CD14-positive monocyte (primary cell): ENCODE results near the gene RAB7B. TPM values are rescaled to one million over a fixed set of nuclear protein-coding genes. Genes with fewer than 3 reads are reported as not detected.

Source experiments
- DNase-seq, 3 donors: peaks; one replicate each; pipeline ENCODE4 v3.0.0-alpha.2; 2011 to 2022
- H2AFZ ChIP-seq: 2 replicates; pipeline ENCODE4 v1.6.0; 2012; ENCODE audit warnings: mild to moderate bottlenecking, low read depth, low read length, inconsistent platforms; ENCODE audit not compliant: insufficient read depth, poor library complexity, severe bottlenecking
- H3K27ac ChIP-seq, 2 donors: 1 replicate in 1 of 2; 2 replicates in 1 of 2; pipeline ENCODE4 v1.5.1; 2012 to 2013; ENCODE audit warnings: low read length in 2 of 2, control low read depth in 1 of 2, inconsistent platforms in 1 of 2, low read depth in 1 of 2, mild to moderate bottlenecking in 1 of 2
- H3K27me3 ChIP-seq, 2 donors: one replicate each; pipeline versions ENCODE4 v1.6.0 to v1.6.1; 2011 to 2013; ENCODE audit warnings: low read length in 2 of 2; ENCODE audit not compliant: control insufficient read depth in 2 of 2, insufficient read depth in 2 of 2
- H3K36me3 ChIP-seq, 2 donors: replicated peaks in 1 of 2; 1 replicate in 1 of 2; 2 replicates in 1 of 2; pipeline versions ENCODE4 v1.5.1 to v1.6.1; 2012 to 2013; ENCODE audit warnings: low read length in 2 of 2, control low read depth in 1 of 2, inconsistent platforms in 1 of 2, mild to moderate bottlenecking in 1 of 2; ENCODE audit not compliant: insufficient read depth in 2 of 2, control insufficient read depth in 1 of 2
- H3K4me1 ChIP-seq, 2 donors: 1 replicate in 1 of 2; 2 replicates in 1 of 2; pipeline versions ENCODE4 v1.5.1 to v1.6.1; 2012 to 2013; ENCODE audit warnings: low read length in 2 of 2, control low read depth in 1 of 2, inconsistent platforms in 1 of 2, mild to moderate bottlenecking in 1 of 2, moderate library complexity in 1 of 2; ENCODE audit not compliant: insufficient read depth in 2 of 2, control insufficient read depth in 1 of 2
- H3K4me2 ChIP-seq: replicated peaks from 2 replicates; pipeline ENCODE3; 2012; ENCODE audit warnings: low read length, moderate library complexity, mild to moderate bottlenecking; ENCODE audit not compliant: poor library complexity, severe bottlenecking; ENCODE audit errors: extremely low read depth
- H3K4me3 ChIP-seq, 3 experiments: fragments of 200-600 bp in 1 of 3; sonication (generic) in 1 of 3; replicated peaks in 1 of 3; 1 replicate in 2 of 3; 2 replicates in 1 of 3; pipeline ENCODE4 v1.5.1; 2011 to 2013; ENCODE audit warnings: low read length in 3 of 3, mild to moderate bottlenecking in 3 of 3, control low read depth in 2 of 3, low read depth in 2 of 3, inconsistent platforms in 1 of 3, moderate library complexity in 1 of 3
- H3K79me2 ChIP-seq: 2 replicates; pipeline ENCODE4 v1.6.0; 2012; ENCODE audit warnings: mild to moderate bottlenecking, control low read depth, inconsistent platforms, low read length, moderate library complexity; ENCODE audit not compliant: insufficient read depth
- H3K9ac ChIP-seq: 2 replicates; pipeline ENCODE4 v1.6.0; 2017; ENCODE audit warnings: low read length, mild to moderate bottlenecking; ENCODE audit not compliant: insufficient read depth, poor library complexity, severe bottlenecking
- H3K9me3 ChIP-seq, 2 donors: replicated peaks in 1 of 2; 1 replicate in 1 of 2; 2 replicates in 1 of 2; pipeline versions ENCODE4 v1.5.1 to v1.6.1; 2012 to 2013; ENCODE audit warnings: low read length in 2 of 2, control low read depth in 1 of 2; ENCODE audit not compliant: control insufficient read depth in 1 of 2, insufficient read depth in 1 of 2
- H4K20me1 ChIP-seq: 2 replicates; pipeline ENCODE4 v1.6.0; 2012; ENCODE audit warnings: mild to moderate bottlenecking, low read length, control low read depth, moderate library complexity; ENCODE audit not compliant: insufficient read depth
- H3K27ac Mint-ChIP-seq, 7 donors: one replicate each; pipeline ENCODE4 v1.8.0; 2020; ENCODE audit warnings: mild to moderate bottlenecking in 7 of 7, mixed read lengths in 7 of 7, moderate library complexity in 6 of 7, inconsistent platforms in 2 of 7
- H3K27me3 Mint-ChIP-seq, 3 donors: one replicate each; pipeline ENCODE4 v1.8.0; 2021 to 2022; ENCODE audit warnings: low read depth in 3 of 3, mild to moderate bottlenecking in 3 of 3, mixed read lengths in 3 of 3, moderate library complexity in 3 of 3, inconsistent platforms in 1 of 3
- H3K36me3 Mint-ChIP-seq, 2 donors: one replicate each; pipeline ENCODE4 v1.8.0; 2020; ENCODE audit warnings: mixed read lengths in 2 of 2, inconsistent platforms in 1 of 2, mild to moderate bottlenecking in 1 of 2
- H3K4me1 Mint-ChIP-seq: one replicate; pipeline ENCODE4 v1.8.0; 2020; ENCODE audit warnings: mild to moderate bottlenecking, mixed read lengths
- H3K4me3 Mint-ChIP-seq, 2 donors: one replicate each; pipeline ENCODE4 v1.8.0; 2020; ENCODE audit warnings: mild to moderate bottlenecking in 2 of 2, mixed read lengths in 2 of 2, moderate library complexity in 1 of 2
- H3K9me3 Mint-ChIP-seq, 7 donors: one replicate each; pipeline ENCODE4 v1.8.0; 2020 to 2022; ENCODE audit warnings: mixed read lengths in 7 of 7, mild to moderate bottlenecking in 6 of 7, moderate library complexity in 6 of 7, inconsistent platforms in 2 of 7
- CTCF ChIP-seq: fragments of 200-600 bp; IDR thresholded peaks from one replicate; pipeline ENCODE4 v1.8.0; 2022; ENCODE audit warnings: antibody characterized with exemption, mild to moderate bottlenecking
- WGBS: methylation state at CpG from one replicate; pipeline ENCODE4 v1.1.5; 2013; ENCODE audit warnings: missing lambda C conversion rate; ENCODE audit not compliant: insufficient coverage; 5-methylcytosine and 5-hydroxymethylcytosine counted together
- intact Hi-C, 2 donors: fragments of 100-400 bp; cut with micrococcal nuclease; formaldehyde crosslinking; loops; one replicate each; pipeline versions ENCODE4 v1.15.0 to v1.15.1; 2023
- polyA plus RNA-seq, 3 donors: library from polyadenylated mRNA; depleted of rRNA in 1 of 3; unstranded in 2 of 3; stranded (reverse) in 1 of 3; fragments of 300-500 nt in 2 of 3; fragments of >200 nt in 1 of 3; fragmentation: Illumina TruSeq in 2 of 3; gene quantifications; 1 replicate in 2 of 3; 2 replicates in 1 of 3; pipeline ENCODE4 v1.2.3, GENCODE V29; 2012 to 2021

RAB7B gene
- polyA plus RNA-seq, 3 donors, result 0.41 to 0.52 (median 0.47) TPM

GRCh38 chr1:205955499-205955898, 47.7 kb downstream of the RAB7B start:
- no peaks in the 10 kb centered on the region for H4K20me1 ChIP-seq
- TF ChIP-seq CTCF, result no peak
- no peak overlapping the region for H2AFZ ChIP-seq
- no peaks in the 10 kb centered on the region for H3K79me2 ChIP-seq
- Mint-ChIP-seq H3K9me3 (no peaks in the 10 kb centered on the region), H3K4me3 (no peak overlapping the region), H3K27ac (no peak overlapping the region), H3K4me1 (peaks cover 18% of the 10 kb centered on the region), H3K36me3 (no peaks in the 10 kb centered on the region), H3K27me3 (peaks cover 10 to 11% (median 10%) of the 10 kb centered on the region in 3 donors)
- no CpG with 5 or more reads among the region's 1 CpG for WGBS
- H3K4me2 ChIP-seq, result no peak overlapping the region
- no peak overlapping the region for H3K4me3 ChIP-seq
- no peak overlapping the region for H3K9ac ChIP-seq
- peaks cover 9 to 19% of the 10 kb centered on the region in 2 donors for H3K4me1 ChIP-seq
- DNase-seq, result no peak
- no peak overlapping the region for H3K27ac ChIP-seq
- no peaks in the 10 kb centered on the region for H3K9me3 ChIP-seq
- no peaks in the 10 kb centered on the region for H3K36me3 ChIP-seq
- H3K27me3 ChIP-seq, result no peaks in the 10 kb centered on the region
- intact Hi-C loops, result no loop called here

GRCh38 chr1:205954819-205955404, 48.3 kb downstream of the RAB7B start:
- Mint-ChIP-seq H3K4me3 (peak overlapping the region in 1 of 2 donors; percentile 46), H3K27ac (no peak overlapping the region)
- no peaks in the 10 kb centered on the region for H3K27me3 ChIP-seq

More at GRCh38 chr1:205954819-205955404, 48.3 kb downstream of the RAB7B start:
- Histone ChIP-seq H3K27ac (no peak overlapping the region), H3K9ac (no peak overlapping the region), H3K4me3 (no peak overlapping the region), H3K4me2 (no peak overlapping the region), H3K9me3 (no peaks in the 10 kb centered on the region), H2AFZ (no peak overlapping the region), H3K36me3 (no peaks in the 10 kb centered on the region), H3K4me1 (peaks cover 9 to 25% of the 10 kb centered on the region in 2 donors), H3K79me2 (no peaks in the 10 kb centered on the region), H4K20me1 (no peaks in the 10 kb centered on the region)
- intact Hi-C loops, result no loop called here
- H3K4me1 Mint-ChIP-seq, result peaks cover 18% of the 10 kb centered on the region
- no peak for DNase-seq
- peaks cover 7 to 11% (median 10%) of the 10 kb centered on the region in 3 donors for H3K27me3 Mint-ChIP-seq
- no peaks in the 10 kb centered on the region for H3K36me3 Mint-ChIP-seq
- no peak for TF ChIP-seq CTCF
- no peaks in the 10 kb centered on the region for H3K9me3 Mint-ChIP-seq
- 95% methylated on average over 7 of the region's 11 CpGs for WGBS
